Endometrium (tissue), 2 donors: Measurements from ENCODE around the gene SETDB2.

Source experiments
- FAIRE-seq: peaks from 2 replicates; lab custom pipeline; 2012; peaks lifted over from hg19 to GRCh38; lab: Jason Lieb, UNC
- donor health status: control.
- donor health status: control.

Gene SETDB2

DNA sequence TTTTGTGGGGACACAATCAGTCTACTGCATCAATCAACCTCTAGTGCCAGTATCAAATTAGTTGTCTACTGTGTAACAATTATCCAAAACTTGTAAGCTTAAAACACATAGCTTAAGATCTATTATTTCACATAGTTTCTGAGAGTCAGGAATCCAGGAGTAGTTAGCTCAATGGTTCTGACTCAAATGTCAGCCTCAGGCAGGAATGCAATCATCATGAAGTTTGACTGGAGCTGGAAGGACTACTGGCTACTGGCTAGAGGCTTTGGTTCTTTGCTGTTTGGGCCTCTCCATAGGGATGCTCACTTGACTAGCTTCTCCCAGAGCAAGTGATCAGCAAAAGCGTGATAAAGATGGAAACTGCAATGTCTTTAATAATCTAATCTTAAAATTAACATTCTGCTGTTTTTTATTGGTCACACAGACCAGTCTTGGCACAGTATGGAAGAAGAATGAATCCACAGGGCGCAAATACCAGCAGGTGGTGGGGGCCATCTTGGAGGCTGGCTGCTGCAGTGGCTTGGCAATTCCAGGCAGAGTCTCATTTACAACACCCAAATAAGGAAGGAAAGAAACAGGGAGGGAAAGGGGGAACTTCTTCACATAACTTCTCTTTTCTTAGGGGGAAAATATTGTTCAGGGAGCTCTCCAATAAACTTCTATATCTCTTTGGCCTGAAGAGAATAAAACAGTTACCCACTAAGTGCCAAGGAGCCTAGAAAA lies 15.9 kb upstream of the SETDB2 start:
- FAIRE-seq = no peak

DNA sequence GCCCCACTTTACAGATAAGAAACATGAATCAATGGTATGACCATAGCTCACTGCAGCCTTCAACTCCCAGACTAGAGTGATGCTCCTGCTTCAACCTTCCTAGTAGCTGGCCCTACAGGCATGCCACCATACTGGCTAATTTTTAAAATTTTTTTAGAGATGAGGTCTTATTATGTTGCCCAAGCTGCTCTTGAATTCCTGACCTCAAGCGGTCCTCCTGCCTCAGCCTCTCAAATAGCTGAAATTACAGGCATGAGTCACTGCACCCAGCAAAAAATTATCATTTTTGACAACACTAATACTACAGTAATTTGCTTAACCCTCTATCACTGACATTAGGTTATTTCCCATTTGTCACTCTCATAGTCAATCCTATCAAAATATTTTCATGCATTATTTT lies 15.0 kb upstream of the SETDB2 start:
- FAIRE-seq = no peak

DNA sequence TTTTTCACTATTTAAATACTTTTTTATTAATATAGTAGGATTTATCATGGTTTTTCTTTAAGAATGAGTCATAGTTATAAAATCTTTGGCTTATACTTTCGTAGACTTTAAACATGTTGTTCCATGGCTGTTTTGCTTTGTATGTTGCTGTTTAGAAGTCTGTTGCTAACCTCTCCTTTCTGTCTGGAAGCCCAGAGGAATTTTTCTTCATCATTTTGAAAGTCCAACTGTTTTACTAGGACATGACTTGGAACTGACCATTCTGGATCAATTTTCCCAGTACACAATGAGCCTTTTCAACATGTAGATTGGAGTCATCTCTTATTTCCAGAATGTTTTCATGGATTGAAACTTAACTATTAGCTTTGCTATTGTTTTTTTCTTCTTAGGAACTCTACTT lies 8.1 kb upstream of the SETDB2 start:
- FAIRE-seq = no peak

DNA sequence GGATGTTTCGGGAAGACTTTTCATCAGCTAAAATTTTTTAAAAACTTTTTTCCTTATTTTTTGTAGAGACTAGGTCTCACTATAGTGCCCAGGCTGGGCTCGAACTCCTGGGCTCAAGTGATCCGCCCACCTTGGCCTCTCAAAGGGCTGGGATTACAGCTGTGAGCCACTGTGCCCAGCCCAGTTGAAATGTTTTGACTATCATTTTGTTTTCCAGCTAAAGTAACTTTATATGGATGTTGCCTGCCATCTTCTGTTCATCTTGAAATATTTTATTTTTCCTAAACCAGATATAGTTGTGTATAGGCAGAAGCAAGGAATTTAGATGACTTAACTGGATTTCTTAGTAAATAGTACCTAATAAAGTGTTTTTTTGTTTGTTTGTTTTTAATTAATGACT lies 7.2 kb upstream of the SETDB2 start:
- FAIRE-seq = peak; percentile 87

DNA sequence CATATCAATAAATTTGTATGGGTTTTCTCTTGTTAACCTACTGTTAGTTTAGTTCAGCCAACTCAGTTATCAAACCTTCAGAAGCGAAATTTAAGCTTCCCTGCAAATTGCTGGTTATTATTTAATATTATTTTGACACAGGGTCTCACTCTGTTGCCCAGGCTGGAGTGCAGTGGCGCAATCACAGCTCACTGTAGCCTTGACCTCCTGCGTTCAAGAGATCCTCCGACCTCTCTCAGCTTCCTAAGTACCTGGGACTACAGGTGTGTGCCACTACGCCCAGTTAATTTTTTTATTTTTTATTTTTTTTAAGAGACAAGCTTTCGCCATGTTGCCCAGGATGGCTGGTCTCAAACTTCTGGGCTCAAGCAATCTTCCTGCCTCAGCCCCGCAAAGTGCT lies 6.4 kb upstream of the SETDB2 start:
- FAIRE-seq = no peak

DNA sequence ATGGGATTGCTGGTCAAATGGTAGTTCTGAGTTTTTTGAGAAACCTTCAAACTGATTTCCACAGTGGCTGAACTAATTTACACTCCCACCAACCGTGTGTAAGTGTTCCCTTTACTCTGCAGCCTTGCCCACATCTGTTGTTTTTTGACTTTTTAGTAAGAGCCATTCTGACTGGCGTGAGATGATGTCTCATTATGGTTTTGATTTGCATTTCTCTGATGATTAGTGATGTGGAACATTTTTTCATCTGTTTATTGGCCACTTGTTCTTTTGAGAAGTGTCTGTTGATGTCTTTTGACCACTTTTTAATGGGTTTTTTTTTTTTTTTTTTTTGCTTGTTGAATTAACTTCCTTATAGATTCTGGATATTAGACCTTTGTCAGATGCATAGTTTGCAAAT lies 4.5 kb upstream of the SETDB2 start:
- FAIRE-seq = no peak

DNA sequence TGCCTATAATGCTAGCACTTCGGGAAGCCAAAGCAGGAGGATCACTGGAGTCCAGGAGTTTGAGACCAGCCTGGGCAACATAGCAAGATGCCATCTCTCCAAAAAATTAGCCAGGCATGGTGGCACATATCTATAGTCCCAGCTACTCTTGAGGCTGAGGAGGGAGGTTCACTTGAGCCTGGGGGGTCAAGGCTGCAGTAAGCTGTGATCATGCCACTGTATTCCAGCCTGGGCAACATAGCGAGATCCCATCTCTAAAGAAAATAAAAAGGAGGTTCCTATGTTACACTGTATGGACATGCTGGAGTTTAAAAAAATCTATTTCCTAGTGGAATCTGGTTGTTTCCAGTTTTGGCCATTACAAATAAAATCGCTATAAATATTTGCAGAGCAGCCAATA lies 2.8 kb upstream of the SETDB2 start:
- FAIRE-seq = no peak

DNA sequence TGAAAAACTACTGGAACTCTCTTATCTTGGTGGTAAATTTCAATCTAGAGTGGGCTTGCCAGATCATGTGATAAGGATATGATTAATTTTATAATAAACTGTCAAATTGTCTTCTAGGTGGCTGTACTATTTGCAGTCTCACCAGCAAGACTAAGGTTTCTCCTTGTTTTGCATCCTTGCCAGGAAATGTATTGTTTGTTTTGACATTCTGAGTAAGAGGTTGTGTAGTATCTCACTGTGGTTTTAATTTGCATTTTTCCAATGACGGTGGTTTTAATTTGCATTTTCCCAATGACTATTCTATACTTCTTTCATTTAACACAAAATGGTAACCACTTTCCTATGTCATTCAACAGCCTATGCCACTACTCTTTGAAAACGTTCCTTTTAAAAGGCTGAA lies 2.2 kb upstream of the SETDB2 start:
- FAIRE-seq = no peak

DNA sequence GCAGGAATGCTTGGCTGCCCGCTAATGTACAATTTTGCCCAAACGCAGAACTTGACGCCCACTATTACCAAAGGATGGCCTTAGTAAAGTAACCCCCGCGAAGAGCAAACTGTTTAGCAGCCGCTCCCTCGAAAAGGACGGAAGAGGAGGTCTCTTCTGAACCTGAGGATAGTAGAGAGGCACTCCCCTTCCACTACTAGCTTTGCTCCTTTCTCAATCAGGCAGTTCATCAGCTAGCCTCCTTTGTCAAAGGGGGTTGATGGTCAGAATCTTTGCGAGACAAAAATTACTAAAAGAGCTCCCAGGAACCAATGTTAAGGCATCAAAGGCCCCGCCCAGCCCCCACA lies 744 bp upstream of the SETDB2 start:
- FAIRE-seq = no peak

DNA sequence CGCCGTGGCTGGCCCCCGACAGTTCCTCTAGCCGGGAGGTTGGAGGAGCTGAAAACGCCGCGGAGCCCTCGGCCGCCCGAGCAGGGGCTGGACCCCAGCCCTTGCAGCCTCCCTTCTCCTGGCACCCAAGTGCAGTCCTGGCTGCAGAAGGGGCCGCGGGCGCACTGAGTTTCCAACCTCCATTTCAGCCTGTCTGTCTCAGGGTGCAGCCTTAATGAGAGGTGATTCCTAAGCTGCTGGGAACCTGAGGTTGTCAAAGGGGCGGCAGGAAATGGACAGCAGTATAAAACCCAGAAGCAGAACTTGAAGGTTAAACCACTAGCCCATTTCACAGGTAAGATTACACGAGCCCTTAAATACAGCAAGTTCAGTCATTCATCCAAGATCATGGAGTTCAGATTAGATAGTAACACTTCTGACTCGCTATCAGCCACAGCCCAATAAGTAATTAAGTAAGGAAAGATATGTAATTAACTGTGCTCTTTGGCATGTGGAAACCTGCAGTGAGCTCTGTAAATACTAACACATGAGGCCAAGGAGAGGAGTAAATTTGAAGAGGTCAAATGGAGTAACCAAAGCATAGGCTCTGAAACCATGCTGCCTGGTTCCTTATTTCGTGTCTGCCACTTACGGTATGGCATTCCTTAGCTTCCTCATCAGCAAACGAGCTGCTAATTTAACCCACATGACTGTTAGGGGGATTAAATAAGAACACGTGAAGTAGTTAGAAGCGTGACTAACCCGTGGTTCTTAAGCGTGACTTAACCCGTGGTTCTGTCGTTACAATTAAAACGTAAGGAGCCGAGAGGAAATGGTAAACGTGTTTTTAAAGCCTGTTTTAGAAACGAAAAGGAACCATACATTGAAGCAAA lies 686 bp downstream of the SETDB2 start:
- no peak for FAIRE-seq

DNA sequence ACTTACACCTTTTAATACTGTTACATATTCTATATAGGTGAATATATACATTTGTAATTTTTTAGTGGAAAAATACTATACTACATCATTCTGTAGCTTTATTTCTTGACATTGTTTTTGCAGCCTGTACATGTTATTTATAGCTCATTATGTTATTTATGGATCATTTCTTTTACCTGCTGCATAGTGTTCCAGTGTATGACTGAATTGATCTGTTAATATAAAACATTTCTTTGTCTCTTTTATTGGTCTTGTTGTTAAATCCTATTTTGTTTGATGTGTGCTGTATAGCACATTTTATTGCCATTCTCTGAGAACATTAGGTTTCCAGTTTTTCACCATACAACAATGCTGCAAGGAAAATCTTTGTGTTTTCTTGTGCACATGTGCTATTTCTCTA lies 2.4 kb downstream of the SETDB2 start:
- FAIRE-seq = no peak

DNA sequence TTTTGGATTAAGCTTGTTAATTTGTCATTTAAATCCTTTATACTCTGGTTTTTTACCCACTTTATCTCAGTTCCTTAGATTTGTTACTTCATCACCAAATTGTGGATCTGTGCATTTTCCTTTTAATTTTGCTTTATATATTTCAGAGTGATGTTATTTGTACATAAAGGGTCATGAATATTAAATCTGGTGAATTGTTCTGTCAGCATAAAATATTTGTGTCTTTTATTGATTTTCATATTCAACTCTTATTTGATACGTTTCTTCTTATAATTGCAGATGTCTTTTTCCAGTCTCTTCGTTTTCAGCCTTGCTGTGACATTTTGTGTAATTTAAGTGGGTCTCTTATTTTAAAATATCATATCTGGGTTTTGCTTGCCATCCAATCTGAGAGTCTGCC lies 4.7 kb downstream of the SETDB2 start:
- no peak for FAIRE-seq

DNA sequence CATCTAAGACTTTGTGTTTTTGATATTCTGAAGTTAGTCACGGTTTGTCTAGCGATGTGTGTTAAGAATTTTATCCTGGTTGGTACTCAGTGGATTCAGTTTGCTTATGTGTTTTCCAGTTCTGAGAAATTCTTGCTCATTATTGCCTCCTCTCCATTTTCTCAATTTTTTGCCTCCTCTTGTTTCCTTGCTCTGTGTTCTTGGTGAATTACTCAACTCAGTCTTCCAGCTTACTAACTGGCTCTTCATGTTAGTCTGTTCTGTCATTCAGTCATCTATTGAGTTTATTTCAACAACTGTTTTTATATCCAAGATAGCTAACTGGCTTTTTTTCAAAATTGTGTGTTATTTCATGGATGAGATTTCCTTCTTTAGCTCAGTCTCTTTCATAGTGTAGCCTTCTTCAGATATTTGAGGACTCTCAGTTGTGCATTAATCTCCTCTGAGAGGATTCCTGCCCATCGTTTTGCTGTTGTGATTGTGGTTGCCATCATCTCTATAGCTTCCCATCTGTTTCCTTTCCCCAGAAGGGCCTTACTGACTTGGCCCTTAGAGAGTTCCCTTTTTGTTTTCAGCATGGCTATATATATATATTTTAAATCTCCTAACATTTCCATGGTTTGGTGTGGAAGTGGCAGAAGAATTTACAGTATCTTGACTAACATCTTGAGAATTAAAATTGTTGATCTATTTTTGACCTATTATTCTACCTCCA lies 6.2 kb downstream of the SETDB2 start:
- no peak for FAIRE-seq

DNA sequence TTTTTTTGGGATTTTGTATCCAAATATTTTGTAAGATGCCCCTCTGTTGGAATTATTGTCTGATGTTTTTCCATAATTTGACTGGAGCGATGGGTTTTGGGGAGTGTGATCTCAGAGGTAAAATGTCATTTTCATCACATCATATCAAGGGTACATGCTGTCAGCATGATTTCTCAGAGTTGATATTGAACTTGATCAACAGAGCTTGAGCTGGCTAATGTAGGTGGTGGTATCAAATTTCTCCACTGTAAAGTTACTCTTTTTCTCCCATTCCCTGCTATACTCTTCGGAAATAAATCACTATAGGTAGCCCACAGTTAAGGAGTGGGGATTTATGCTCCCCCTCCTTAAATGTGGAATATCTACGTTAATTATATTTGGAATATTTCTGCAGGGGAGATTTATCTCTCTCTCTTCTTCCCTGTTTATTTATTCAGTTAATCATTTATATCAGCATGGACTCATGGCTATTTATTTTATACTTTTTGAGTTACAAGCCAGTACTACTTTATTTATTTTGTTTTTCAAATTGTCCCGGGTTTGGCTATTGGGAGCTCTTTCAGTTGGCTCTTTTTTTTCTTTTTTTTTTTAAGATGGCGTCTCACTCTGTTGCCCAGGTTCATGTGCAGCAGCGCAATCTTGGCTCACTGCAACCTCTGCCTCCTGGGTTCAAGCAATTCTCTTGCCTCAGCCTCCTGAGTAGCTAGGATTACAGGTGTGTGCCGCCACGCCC lies 8.8 kb downstream of the SETDB2 start:
- no peak for FAIRE-seq

DNA sequence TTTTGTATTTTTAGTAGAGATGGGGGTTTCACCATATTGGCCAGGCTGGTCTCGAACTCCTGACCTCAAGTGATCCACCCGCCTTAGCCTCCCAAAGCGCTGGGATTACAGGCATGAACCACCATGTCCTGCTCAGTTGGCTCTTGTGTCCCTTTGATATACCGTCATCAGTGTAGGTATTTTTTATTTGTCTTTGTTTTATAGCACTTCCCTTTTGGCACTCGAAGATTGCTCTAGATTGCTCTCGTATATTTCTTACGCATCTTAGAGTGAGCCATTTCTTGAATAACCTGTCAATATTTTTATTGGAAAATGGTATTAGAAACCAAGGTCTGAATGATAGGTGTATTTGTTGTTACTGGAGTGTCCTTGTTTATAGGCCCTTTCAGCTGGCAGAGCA lies 9.4 kb downstream of the SETDB2 start:
- no peak for FAIRE-seq

DNA sequence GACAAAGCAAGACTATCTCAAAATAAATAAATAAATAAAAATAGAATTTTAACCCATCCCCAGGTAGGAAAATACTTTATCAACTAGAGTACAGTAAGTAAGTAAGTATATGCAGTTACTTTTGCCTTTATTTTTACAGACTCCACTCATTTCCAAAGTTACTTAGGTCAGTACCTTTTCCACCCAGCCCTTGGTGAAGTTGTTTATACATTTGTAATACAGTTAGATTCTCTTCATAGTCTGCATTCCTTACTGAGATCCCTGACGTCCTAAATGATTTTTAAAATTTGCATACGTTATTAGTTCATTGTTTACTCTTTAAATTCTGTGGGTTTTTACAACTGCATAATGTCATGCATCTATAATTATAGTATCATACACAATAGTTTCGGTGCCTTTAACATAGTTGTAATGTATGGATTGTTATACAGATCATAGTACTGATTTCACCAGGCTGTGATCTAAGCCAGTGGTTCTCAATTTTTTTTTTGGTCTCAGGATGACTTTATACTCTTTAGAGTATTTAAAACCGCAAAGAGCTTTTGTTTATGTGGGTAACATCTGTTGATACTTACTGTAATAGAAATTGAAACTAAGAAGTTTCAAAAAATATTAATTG lies 10.4 kb downstream of the SETDB2 start:
- FAIRE-seq = peak; percentile 93

DNA sequence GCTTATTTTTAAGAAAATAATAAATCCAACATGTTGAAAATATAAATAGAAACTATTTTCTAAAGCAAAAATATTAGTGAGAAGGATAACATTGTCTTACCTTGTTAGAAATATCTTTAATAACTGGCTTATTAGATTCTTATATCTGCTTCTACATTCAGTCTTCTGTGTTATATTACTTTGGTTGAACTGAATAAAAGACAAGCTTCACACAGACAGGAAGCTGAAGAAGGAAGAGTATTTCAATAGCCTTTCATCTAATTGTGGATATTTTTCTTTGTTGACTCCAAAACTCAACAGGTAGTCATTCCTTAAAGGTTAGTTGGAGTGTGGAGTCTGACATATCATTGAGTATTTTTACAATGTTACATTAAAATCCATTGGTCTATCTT lies 10.9 kb downstream of the SETDB2 start:
- no peak for FAIRE-seq

DNA sequence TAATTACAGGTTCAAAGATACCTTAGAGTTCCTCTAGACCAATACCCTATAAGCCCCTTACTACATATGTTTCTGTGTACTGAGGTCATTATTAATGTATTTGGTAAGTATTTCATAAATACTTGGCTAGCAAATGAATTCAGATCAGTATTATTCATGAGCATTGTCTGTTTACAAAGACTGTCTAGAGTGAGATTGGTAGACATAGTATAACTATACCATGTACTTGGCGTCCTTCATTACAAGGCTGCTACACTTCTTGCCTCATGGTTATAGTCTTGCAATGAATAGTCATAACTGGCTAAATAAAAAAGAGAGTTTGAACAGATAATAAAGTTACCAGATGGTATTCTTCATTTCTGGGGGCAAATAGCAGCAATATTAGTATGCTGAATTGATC lies 12.1 kb downstream of the SETDB2 start:
- FAIRE-seq = no peak

DNA sequence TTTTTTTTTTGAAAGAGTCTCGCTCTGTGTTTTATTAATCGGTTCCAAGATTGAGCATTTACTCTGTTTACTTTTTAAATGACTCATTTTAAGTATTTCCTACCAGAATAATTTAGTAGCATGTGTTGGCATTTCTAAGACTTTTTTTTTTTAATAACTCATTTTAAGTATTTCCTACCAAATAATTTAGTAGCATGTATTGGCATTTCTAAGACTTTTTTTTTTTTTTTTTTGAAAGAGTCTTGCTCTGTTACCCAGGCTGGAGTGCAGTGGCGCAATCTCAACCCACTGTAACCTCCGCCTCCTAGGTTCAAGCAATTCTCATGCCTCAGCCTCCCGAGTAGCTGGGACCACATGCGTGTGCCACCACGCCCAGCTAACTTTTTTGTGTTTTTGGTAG lies 13.1 kb downstream of the SETDB2 start:
- FAIRE-seq = no peak

DNA sequence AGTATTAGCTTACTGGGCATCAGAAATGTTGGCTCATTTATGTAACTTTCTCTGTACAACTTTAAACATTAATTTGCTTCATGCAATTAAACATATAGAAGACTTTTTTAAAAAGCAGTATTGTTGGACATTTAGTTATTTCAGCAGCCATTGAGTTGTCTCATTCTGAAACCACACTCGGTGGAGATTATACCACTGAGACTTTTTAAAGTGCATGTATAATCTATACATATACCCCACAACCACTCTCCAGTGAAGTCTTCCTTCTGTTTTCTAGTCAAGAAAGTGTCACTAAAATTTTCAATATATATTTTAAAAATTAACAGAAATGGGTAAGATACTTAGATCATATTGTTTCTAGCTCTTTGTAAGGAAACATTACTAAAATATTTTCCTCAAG lies 15.5 kb downstream of the SETDB2 start:
- no peak for FAIRE-seq

DNA sequence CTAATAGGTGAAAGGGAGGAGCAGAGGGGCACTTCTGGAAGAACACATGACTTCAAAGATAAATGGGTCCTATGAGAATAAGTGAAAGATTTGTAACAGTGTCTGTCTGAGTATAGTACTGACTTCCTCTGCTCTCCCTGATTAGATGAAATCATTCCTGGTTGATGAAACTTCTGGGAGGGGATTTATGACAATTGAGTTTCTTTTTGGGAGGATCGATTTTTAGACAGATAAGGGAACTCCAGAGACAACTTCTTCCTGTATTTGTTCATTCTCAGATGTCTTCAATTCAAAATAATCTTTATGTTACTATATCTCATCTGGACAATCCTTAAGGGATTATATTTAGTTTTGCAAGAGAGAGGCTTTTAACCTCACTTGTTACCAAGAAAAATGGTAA lies 20.0 kb downstream of the SETDB2 start:
- no peak for FAIRE-seq
